Vagina (tissue), 2 donors: ENCODE measurements around the gene SNX32.

Experiments used
- CTCF ChIP-seq, 3 experiments: fragments of 450-650 bp in 2 of 3; fragments of 200-600 bp in 1 of 3; sonication (generic) in 1 of 3; IDR thresholded peaks; one replicate each; pipeline ENCODE4 v1.5.1; 2017 to 2019; ENCODE audit warnings: antibody characterized with exemption in 3 of 3, mild to moderate bottlenecking in 2 of 3, moderate library complexity in 2 of 3
- POLR2A ChIP-seq, 2 donors: fragments of 450-650 bp; IDR thresholded peaks; one replicate each; pipeline ENCODE4 v1.6.1; 2017; ENCODE audit warnings: antibody characterized with exemption in 2 of 2, mild to moderate bottlenecking in 2 of 2, moderate library complexity in 2 of 2

GRCh38 chr11:65861533-65862183 is 27.9 kb downstream of the SNX32 start:
- TF ChIP-seq CTCF (IDR thresholded peaks at IDR 0.05) (no peak), POLR2A (IDR thresholded peaks at IDR 0.05) (no peak)
